WTC11 (cell line): ENCODE results near the gene QKI.

Experiments
- FOXP1 ChIP-seq: sonication (generic); formaldehyde crosslinking; IDR thresholded peaks from 2 replicates; pipeline ENCODE4 v1.8.0; 2022; ENCODE audit warnings: missing genetic modification reagents, mild to moderate bottlenecking, moderate library complexity, borderline replicate concordance
- TF ChIP-seq, protein P1 (sequence below): fragments of 200-600 bp; IDR thresholded peaks from 2 replicates; pipeline ENCODE4 v1.8.0; 2022; ENCODE audit warnings: antibody characterized with exemption

DNA sequence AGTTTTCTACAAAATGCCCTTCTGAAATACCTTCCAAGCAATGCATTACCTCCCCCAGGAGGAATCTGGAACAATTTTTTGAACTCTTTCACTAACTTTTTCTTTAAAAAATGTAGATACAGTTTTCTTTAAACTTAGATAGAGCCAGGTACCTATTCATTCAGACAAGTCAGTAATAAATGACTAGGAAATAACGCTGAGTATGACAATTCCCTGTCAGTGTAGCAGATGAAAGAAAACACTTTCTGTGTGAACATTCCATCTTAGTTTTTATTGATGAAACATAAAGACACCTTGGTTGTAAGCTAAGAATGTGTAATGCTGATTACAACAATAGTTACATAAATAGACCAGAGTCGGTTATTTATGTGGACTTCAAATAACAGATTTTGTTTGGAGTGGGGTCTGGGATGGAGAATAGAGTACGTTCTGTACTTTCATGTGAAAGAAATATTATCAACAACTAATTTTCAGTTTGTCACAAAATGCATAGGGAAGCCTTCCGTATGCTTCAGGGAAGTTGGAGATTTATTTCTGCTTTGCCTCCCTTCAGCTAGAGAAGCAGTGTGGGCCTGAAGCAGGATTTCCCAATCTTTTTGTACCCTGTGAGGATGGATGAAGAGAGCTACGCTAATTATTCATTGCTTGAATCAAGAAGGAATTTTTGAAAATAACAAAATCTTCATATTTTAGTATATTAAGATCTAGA is 19.2 kb upstream of the QKI start:
- TF ChIP-seq, protein P1, sequence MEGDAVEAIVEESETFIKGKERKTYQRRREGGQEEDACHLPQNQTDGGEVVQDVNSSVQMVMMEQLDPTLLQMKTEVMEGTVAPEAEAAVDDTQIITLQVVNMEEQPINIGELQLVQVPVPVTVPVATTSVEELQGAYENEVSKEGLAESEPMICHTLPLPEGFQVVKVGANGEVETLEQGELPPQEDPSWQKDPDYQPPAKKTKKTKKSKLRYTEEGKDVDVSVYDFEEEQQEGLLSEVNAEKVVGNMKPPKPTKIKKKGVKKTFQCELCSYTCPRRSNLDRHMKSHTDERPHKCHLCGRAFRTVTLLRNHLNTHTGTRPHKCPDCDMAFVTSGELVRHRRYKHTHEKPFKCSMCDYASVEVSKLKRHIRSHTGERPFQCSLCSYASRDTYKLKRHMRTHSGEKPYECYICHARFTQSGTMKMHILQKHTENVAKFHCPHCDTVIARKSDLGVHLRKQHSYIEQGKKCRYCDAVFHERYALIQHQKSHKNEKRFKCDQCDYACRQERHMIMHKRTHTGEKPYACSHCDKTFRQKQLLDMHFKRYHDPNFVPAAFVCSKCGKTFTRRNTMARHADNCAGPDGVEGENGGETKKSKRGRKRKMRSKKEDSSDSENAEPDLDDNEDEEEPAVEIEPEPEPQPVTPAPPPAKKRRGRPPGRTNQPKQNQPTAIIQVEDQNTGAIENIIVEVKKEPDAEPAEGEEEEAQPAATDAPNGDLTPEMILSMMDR, result no peak
- TF ChIP-seq FOXP1 (CRISPR knock-in tag), result no peak
